HCT116 (cell line): ENCODE data around the gene ZC3H12D.

Experiments used
- CTCF ChIP-seq, 3 experiments: fragments of 200-600 bp in 1 of 3; sonication (generic) in 1 of 3; IDR thresholded peaks in 2 of 3; conservative IDR thresholded peaks in 1 of 3; 2 replicates each; pipeline ENCODE4 v1.5.1; 2012 to 2017; ENCODE audit warnings: low read depth in 2 of 3, low read length in 2 of 3, antibody characterized with exemption in 1 of 3, borderline replicate concordance in 1 of 3, control low read depth in 1 of 3, mild to moderate bottlenecking in 1 of 3, mixed read lengths in 1 of 3, mixed run types in 1 of 3, moderate library complexity in 1 of 3; ENCODE audit not compliant: insufficient read depth in 1 of 3
- EGR1 ChIP-seq: IDR thresholded peaks from 2 replicates; pipeline ENCODE4 v1.6.1; 2012; ENCODE audit warnings: low read depth
- EZH2 ChIP-seq: fragments of 200-600 bp; sonication (generic); IDR thresholded peaks from 2 replicates; pipeline ENCODE4 v1.6.1; 2017; ENCODE audit warnings: antibody characterized with exemption, mixed run types
- EZH2phosphoT487 ChIP-seq: fragments of 200-600 bp; IDR thresholded peaks from 2 replicates; pipeline ENCODE4 v1.6.1; 2018; ENCODE audit warnings: antibody characterized with exemption, borderline replicate concordance
- FOSL1 ChIP-seq: IDR thresholded peaks from 2 replicates; pipeline ENCODE4 v1.6.1; 2012; ENCODE audit warnings: low read depth
- POLR2A ChIP-seq: IDR thresholded peaks from 2 replicates; pipeline ENCODE4 v1.7.0; 2011; ENCODE audit warnings: borderline replicate concordance; ENCODE audit not compliant: insufficient read depth, insufficient read length; ENCODE audit errors: extremely low read depth
- REST ChIP-seq: IDR thresholded peaks from 2 replicates; pipeline ENCODE4 v1.6.1; 2012; ENCODE audit warnings: low read depth
- SIN3A ChIP-seq: IDR thresholded peaks from 2 replicates; pipeline ENCODE4 v1.6.1; 2012; ENCODE audit warnings: low read depth
- SRF ChIP-seq: IDR thresholded peaks from 2 replicates; pipeline ENCODE4 v1.6.1; 2012; ENCODE audit warnings: low read depth
- YY1 ChIP-seq: IDR thresholded peaks from 2 replicates; pipeline ENCODE4 v1.6.1; 2011; ENCODE audit warnings: low read length, low read depth, moderate library complexity, mild to moderate bottlenecking; ENCODE audit not compliant: insufficient replicate concordance; ENCODE audit errors: extremely low read depth
- ZFX ChIP-seq: fragments of 450-650 bp; IDR thresholded peaks from 2 replicates; pipeline ENCODE4 v1.6.1; 2017
- ZNF274 ChIP-seq: fragments of 200-500 bp; sonication (Bioruptor generic); IDR thresholded peaks from 2 replicates; pipeline ENCODE4 v1.6.1; 2014; ENCODE audit warnings: mild to moderate bottlenecking, low read depth, low read length, inconsistent platforms
- TF ChIP-seq, protein P1 (sequence below): IDR thresholded peaks from 2 replicates; pipeline ENCODE4 v1.6.1; 2012
- TF ChIP-seq, protein P2 (sequence below): IDR thresholded peaks from 2 replicates; pipeline ENCODE4 v1.6.1; 2011; ENCODE audit warnings: mild to moderate bottlenecking, low read length, moderate library complexity; ENCODE audit not compliant: insufficient replicate concordance; ENCODE audit errors: extremely low read depth

DNA sequence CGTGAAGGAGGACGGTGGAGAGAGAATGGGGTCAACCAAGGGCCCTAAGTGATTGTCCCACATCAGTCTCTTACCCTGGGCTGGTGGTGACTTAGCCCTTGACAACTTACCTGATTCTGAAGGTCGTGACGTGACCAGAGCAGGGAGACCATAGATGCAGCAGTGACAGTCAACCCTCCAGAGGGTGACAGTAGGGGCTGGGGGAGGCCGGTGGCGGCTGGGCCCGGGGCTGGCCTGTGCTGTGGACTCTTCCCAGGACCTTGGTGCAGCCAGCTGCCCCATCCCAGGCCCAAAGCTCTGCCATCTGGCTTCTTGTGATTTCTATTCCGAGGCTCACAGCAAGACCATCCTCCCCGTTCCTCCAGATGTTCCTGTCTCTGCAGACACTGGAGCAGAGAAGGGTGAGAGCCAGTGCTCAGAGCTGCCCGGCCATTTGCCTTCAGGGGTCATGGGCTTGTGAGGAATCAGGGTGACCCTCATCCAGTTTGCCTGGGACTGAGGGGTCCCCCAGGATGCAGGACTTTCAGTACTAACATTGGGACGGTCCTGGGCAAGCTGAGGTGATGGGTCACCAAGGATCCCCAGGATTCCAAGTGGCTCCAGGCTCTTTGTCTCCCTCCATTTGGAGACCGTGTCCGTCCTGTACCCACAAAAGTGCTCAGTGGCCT, 48.8 kb downstream of the ZC3H12D start:
- TF ChIP-seq CTCF (IDR thresholded peaks at IDR 0.05 in 2 of 3, conservative IDR thresholded peaks at IDR 0.05 in 1 of 3; ENCODE audit: borderline replicate concordance in 1 of 3, insufficient read depth in 1 of 3, low read depth in 2 of 3, low read length in 2 of 3) (no peak), EZH2phosphoT487 (no peak), FOSL1 (no peak), YY1 (no peak), ZNF274 (no peak), EZH2 (no peak), EGR1 (no peak), POLR2A (no peak), REST (no peak), SRF (no peak), SIN3A (no peak), ZFX (no peak)
- TF ChIP-seq, protein P1, sequence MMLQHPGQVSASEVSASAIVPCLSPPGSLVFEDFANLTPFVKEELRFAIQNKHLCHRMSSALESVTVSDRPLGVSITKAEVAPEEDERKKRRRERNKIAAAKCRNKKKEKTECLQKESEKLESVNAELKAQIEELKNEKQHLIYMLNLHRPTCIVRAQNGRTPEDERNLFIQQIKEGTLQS, result no peak
- TF ChIP-seq, protein P2, sequence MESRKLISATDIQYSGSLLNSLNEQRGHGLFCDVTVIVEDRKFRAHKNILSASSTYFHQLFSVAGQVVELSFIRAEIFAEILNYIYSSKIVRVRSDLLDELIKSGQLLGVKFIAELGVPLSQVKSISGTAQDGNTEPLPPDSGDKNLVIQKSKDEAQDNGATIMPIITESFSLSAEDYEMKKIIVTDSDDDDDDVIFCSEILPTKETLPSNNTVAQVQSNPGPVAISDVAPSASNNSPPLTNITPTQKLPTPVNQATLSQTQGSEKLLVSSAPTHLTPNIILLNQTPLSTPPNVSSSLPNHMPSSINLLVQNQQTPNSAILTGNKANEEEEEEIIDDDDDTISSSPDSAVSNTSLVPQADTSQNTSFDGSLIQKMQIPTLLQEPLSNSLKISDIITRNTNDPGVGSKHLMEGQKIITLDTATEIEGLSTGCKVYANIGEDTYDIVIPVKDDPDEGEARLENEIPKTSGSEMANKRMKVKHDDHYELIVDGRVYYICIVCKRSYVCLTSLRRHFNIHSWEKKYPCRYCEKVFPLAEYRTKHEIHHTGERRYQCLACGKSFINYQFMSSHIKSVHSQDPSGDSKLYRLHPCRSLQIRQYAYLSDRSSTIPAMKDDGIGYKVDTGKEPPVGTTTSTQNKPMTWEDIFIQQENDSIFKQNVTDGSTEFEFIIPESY, result no peak
